Activated CD4-positive, alpha-beta T cell treated with anti-CD3 and anti-CD28 coated beads, Interleukin-2, amount 50 U/mL, for 1 hour (primary cell): ENCODE measurements around the gene MAD1L1.
"Not testable (repeated sequence)": the region's sequence is repeated elsewhere in the genome, so short reads cannot be mapped to it uniquely, and the experiment has no call there.

Experiments
- DNase-seq: peaks from one replicate; pipeline ENCODE4 v3.0.0-alpha.2; 2020

Gene MAD1L1

DNA sequence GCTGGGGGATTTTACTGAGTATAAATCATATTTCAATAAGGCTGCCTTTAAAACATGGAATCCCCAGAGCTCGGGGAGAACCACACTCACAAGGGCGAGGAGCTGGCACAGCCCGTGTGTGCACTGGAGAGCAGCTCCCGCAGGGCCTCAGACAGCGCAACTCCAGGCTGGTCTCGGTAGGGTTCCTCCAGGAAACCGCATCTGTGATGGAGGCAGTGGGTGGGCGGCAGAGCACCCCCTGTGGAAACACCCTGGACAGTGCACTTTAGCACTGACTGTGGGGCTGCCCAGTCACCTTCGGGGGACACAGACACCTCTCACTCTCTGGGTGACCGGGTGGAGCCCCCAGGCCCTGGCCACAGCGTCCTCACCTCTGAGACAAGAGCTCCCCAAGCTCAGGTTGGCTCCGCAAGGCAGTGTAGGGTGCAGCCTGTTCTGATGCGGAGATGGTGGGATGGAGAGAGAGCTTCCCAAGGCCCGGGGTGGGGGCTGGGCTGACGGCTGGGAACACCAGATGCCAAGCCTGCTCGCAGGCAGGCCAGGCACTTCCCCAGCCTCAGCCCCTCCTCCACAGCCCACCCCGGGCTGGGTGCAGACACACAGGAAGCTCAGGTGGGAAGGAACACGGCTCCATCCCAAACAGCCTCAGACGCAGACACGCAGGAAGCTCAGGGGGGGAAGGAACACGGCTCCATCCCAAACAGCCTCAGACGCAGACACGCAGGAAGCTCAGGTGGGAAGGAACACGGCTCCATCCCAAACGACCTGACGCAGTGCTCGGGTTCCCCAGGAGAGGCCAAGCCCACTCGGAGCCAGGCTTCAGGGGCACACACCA lies 224.4 kb downstream of the MAD1L1 start:
- no peak for DNase-seq

DNA sequence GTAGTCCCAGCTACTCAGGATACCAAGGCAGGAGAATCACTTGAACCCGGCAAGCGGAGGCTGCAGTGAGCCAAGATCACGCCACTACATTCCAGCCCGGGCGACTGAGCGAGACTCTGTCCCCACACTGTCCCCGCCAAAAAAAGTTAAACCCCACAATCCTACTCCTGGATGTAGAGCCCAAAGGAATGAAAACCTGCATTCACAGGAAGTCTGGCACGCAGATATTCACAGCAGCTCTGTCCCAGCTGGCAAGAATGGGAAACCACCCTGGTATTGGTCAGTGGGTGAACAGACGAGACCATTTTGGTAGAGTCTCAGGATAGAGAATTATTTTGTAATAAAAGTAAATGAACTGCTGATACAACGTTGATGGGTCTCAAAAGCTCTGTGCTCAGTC lies 225.2 kb downstream of the MAD1L1 start:
- no peak for DNase-seq

DNA sequence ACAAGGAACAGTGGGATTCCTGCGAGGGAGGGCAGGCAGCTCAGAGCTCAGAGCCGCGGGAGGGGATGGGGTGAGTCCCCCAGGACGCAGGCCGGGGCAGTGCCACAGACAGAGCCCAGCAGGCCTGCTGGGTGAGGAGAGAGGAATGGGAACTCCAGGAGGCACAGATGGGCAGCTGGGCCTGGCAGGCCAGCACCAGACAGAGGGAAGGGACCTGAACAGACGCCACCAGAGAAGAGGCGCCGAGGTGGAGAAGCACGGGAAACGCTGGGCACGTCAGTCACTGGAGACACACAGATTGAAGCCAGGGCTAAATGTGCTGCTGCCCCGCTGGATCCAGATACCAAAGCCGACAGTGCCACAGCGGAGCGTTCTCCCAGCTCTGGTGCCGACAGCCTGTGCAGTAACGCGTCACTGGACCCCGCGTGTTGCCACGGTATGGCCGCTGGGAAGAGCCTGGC lies 225.8 kb downstream of the MAD1L1 start:
- DNase-seq: no peak

DNA sequence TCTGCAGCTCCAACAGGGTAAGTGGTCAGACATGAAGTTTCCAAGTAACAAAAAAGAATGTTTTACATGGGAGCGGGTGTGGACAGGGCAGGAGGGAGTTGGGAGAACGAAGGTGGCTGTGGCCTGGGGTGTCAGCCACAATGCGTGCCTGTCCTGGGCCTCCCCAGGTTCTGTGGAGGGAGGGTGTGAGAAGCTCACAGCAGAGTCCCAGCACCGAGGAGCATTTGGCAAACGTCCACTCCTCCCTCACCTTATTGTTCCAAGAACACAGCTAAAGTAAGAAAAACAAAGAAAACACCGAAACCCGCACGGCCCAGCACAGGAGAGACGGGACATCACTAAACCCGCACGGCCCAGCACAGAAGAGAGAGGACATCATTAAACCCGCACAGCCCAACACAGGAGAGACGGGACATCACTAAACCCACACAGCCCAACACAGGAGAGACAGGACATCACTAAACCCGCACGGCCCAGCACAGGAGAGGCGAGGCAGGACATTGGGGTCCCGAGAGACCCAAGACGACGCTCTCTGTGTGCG lies 226.4 kb downstream of the MAD1L1 start:
- no peak for DNase-seq

DNA sequence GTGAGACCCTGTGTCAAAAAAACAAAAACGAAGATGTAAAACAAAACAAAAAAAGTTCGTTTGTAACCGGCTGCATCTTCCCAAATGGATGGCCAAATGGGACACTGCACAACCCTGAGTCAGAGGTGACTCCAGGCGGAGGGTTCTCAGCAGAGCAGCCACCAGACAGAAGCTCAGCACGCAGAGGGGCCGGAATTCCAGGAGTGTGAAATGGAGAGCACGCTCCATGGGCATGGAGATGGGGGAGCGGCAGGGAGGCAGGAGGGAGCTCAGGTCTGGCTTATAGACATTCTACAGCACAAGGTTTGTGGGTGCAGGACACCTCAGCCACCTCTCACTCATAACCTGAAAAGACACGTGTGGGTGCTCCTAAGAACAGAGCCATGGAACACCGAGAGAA lies 227.0 kb downstream of the MAD1L1 start:
- DNase-seq: no peak

DNA sequence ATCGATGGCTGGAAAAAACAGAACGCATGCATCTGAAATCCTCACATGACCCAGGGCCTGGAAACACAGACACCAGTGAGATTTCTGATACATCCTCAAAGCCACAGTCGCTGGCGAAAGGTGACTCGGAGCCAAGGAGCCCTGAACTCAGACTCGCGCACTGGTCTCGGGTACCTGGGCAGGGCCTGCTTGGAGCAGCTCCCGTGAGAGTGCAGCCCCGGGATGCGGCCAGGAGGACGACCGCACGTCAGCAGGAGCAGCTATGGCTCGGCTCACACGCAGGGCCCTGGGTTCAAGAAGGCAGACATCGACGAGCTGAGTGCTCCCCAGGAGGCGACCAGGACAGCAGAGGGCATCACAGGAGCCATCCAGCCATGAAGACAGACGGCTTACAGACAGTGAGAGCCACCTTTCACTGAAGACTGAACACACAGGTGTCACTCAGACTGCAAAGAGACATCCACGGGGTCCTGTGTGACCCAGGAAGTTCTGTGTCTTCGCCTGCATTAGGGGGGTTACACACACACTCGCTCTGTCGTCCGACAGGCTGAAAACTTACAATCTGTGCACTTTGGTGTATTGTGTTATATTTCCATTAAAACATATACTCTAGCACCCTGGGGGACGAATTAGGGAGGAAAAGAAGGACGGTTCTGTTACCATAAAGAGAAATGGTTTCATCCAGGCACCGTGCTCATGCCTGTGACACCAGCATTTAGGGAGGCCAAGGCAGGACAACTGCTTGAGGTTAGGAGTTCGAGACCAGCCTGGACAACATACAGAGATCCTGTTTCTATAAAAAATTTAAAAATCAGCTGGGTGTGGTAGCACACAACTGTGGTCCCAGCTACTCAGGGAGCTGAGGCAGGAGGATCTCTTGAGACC lies 227.7 kb downstream of the MAD1L1 start:
- DNase-seq: no peak

DNA sequence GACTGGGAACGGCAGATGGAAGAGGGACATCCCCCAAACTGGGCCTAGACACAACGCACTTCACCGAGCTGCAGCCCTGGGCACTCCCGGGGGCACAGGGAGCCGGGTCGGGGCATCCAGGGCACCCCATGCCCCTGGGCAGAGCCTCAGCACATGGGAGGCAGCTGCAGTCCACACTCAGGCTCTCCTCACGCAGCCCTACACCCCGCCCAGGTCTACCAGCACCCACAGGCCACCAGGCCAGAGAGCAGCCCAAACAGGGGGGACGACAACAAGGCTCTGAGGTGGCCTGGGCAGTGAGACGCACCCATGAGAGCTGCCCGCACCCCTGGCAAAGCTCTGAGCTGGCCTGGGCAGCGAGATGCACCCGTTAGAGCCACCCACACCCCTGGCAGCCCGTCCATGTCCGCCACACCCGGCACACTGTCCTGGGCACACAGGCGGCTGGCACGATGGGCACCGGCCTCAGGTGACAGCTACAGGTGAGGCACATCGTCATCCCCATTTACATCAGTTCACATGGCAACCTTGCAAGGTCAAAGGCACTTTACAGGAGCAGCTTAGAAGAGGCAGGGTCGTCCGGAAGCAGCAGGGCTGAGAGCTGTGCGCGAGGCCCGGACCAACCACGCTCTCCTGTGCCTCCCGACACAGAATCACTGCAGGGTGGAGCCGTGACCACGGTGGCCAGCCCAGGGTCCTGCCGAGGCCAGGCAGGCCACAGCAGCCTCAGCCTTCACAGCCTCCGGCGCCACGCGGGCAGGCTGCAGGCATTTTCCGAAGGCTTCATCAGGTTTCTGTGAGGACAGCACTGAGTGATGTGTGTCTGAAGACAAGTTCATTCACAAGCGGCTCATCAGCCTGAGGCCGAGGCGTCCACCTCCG lies 228.6 kb downstream of the MAD1L1 start:
- no peak for DNase-seq

DNA sequence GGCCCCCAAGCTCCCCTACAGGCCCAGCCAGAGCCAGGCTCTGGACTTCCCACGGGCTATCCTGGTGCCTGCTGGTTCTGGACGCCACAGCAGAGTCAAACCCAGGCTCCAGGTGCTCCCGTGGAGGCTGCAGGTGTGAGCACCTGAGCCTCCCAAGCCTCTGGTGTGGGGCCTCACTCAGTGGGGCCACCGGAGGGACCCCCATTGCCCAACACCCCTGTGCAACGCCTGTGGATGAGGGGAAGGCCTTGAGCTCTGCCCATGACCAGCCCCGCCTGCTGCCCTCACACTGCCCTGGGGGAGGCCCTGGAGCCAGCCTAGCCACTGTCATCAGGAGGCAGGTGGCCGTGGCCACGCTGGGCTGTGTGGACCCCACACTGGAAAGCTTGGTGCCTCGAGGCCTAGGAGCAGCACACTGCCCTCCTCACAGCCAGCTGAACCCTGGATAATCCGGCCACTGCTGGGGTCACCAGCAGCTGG lies 229.3 kb downstream of the MAD1L1 start:
- no peak for DNase-seq

DNA sequence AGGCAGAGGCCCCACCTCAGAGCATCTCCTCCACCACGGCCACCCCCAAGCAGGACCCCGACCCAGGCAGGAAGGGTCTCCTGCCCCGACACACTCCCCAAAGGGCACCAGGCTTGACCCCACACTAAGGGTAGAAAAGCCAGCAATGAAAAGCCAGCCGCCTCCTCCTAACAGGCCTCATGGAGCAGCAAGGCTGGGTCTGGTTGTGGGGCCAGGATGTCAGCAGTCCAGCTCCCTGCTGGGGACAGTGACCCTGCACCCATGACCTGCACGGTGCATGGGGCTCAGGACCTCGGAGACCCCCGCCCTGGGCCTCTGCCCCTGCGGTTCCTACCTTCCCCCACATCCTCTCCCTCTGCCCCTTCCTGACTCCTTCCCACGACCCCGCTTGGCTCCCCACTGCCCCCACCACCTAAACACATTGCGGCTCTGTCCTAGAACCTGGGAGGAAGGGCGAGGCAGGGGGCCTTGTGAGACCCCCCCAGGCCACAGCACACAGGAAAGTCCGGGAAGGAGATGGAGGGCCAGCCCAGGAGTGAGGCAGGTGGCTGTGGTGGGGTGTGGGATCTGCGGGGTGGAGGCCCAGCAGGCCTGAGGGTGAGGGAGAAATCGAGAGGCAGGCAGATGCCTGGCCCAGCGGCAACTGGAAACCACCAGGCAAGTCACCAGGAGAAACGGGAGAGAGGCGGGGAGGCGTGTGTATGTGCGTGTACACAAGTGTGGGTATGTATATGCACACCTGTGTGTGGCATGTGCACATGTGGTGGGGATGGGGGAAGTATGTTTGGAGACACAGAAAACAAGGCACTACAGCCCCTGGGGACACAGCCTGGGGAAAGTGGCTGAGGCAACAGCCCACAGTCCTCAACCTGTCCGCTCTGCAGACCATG lies 229.9 kb downstream of the MAD1L1 start:
- DNase-seq: no peak

DNA sequence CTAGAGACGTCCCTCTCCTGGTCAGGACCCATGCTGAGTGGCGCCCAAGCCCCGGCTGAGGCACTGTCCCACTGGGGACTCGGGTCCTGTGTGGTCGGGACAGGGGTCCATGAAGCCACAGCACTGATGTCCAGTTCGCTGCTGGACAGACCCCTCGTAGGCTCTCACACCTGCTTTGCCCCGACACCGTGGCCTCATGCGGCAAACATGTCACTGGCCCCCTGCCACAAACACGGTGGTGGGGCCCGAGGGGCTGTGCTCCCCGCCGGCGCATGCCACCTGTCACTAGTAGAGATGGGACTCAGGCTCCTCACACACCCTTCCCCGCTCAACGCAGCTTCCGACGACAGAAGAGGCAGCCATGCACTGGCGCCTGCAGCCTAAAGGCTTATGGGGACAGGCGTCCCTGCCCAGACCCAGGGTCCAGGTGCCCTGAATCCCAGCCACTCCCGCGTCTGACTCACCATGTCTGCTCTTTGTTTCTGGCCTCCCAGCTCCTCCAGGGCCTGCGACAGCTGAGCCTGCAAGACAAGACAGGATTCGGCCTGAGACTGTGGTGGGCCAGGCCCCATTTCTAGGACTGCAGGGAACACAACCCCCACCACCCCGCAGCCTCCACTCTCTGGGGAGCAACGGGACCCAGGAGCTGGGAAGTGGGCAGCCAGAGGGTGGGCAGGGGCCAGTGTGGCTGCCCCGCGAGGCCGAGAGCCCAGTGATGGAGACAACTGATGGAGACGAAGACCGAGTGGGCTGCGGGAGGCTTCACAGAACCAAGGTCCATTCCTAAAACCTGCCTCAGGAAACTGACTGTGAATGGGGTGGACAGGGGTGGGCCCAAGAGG lies 230.9 kb downstream of the MAD1L1 start:
- DNase-seq: no peak

DNA sequence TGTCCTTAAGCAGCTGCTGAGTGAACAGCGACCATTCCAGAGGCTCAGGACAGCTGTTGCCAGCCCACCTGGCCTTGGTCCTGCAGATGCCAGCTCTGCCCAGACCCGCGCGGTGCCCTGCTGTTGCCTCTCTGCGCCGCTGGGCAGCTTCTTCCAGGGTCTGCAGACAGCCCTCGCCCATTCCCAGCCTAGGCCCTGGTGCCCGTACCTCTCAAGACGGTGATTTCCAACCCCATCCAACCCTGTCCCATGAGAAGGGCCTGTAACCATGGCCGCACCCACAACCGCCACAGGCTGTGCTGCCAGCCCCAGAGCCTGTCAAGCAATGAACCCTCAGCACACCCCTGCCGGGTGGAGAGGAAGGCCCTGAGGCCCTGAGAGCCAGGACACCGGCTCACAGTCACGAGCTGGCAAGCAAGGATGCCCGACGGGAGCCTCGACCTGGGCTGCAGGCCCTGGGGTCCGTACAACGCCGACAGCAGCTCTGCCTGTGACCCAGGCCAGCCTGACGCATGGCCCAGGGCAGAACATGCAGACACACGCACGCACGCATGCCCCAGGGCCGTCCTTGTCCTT lies 231.9 kb downstream of the MAD1L1 start:
- DNase-seq: no peak

DNA sequence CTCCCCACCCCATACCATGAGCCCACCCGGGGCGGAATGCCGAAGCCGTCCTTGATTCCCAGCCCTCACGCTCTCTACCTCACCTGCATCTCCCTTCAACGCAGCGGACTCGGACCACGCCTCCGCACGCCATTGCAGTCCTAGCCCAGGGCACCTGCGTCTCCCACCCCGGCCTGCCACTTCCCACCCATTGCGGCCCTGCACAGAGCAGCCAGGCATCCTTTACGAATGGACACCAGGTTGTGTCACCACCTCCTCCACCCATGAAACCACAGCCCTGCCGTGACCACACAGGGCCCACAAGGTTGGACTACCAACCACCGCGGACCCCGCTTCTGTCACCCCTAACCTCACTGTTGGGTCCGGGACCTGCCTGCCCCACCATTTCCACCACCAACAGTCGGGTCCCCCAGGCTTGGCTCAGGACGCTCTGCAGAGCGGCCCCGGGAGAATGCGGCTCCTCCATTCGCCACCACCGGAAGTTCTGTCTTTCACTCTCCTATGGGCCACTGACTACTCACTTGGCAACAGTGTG lies 232.5 kb downstream of the MAD1L1 start:
- DNase-seq: no peak

DNA sequence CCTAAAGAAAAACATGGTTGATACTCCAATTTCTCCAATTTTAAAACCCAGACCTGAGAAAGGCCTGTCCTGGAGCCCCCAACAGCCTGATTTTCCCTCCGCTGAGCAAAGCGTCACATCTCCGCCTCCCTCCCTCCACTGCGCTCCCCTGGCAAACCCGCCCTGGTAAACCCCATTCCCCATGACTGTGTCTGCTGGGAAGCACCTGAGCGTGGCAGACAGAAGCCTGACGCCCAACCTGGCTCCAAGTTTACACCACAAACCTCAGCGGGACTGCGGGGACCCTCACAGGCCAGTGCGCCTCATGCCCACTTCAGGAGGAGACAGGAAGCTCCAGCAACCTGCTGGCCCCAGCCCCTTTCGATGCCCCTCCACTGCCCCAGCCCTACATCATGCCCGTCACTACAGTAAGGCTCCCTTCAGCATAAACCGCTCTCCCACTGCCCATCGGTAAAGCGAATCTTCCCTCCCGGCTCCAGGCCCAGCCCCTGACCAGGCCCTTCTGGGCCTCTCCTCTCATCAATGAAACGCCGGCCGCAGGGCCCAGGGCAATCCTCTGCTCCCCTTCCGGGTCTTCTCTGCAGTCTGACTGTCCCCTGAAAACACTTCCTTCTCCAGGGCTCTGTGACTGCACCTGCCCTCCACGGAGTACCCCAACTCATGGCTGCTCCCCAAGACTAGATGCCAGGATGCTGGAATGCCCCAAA lies 233.3 kb downstream of the MAD1L1 start:
- no peak for DNase-seq

DNA sequence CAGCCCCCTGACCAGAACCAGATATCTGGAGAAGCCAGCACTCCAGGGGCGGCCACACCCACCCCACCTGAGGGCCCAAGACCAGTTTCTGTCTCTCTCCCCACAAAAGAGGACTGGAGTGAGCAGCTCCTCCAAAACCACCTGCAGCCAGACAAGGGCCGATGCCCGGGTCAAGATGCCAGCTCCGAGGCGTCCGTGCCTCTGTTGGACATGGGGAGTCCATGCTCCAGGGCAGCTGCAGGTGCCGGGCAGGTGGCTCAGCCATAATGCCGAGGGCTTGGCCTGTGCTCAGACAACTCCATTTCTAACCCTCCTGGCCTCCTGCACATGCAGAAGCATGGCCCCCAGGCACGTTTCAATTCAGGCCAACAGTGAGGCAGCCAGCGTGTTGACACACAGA lies 234.6 kb downstream of the MAD1L1 start:
- DNase-seq: no peak

DNA sequence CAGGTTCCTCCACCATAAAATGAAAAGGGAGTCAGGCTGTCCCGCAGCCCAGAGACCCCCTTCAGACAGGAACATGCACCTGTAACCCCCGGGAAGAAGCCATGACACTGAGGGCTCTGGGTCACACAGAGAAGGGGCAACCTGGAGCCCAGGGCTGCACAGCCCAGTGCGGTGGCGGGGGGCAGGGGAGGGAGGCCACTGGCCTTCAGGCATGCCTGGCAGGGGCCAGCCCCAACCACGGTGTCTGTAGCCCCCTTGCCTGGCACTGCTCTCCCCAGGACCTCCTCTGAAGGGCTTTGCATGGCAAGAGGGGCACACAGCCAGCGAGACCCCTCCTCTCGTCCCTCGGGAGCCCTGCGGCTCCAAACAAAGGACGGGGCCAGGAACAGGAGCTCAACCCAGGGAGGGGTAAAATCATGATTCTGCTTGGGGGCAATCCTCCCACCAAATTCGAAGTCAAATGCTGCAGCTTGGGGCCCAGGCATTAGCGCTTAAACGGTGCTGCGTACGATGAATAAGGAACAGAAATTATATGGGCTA lies 235.1 kb downstream of the MAD1L1 start:
- no peak for DNase-seq

DNA sequence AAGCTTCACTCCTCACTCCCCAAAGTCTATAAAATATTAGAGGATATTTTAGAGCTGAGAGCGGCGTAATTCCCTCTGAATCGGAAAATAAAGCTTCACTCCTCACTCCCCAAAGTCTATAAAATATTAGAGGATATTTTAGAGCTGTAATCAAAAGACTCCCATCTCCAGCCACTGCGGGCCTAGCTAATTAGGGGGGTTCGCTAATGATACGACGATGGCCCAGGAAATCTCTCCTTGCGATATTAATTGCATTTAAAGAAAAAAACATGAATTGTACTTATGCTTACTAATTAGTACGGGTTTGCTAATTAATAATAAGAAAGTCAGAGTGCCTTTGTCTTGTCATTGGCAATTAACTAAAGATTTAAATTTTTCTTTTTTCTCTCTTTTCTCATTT lies 235.9 kb downstream of the MAD1L1 start:
- DNase-seq: no peak

DNA sequence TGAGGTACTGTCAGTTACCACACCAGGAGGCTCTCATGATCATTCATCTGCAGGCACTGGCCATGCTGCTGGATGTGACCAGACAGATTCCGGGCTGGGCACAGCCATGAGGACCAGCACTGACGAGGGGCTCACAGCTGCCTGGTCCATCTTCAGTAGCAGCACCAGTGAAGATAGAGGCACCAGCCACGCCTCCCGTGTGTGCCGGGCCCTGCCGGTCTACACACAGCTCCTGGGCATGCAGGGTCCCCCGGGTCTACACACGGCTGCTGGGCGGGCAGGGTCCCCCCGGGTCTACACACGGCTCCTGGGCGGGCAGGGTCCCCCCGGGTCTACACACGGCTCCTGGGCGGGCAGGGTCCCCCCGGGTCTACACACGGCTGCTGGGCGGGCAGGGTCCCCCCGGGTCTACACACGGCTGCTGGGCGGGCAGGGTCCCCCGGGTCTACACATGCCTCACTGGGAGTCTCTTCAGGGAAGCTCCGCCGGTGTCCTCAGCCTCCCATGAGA lies 236.8 kb downstream of the MAD1L1 start:
- not testable (repeated sequence) for DNase-seq

DNA sequence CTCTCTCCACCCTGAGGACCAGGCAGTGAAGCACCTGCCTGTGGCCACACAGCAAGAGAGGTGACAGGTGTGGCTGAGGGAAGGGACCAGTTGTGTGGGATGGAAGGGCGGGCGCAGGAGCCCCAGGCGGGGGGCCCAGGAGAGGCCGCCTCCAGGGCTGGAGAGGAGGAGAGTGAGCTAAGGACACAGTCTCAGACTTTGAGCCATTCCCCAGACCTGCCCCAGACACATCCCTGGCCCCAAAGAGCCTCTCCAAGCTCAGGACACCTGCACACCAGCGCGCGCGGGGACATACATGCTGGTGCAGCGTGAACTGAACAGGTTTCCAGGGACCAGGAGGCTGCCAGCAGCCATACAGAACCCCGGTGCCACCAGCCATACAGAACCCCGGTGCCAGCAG lies 237.3 kb downstream of the MAD1L1 start:
- DNase-seq: no peak

DNA sequence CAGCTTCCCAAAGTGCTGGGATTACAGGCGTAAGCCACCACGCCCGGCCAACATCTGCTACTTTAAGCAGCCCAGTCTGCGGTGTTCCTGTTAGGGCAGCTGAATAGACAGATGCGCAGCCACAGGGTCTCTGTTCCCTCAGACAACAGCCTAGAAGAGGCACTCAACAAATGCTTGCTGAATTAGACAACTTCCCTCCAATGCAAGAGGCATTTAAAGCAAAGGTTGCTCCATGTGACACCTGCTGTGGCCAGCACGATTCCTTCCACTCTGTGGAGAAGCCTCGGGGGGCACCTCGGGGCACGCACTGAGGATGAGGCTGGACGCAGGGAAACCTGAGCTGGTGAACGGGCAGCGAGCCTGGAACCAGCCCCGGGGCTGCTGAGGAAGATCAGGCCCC lies 237.8 kb downstream of the MAD1L1 start:
- DNase-seq: no peak
